GM20000 (cell line): ENCODE measurements around the gene FBXW7.

Experiments
- DNase-seq: peaks from one replicate; pipeline ENCODE4 v3.0.0; 2012; ENCODE audit warnings: low spot score
- TF ChIP-seq, protein P1 (sequence below): IDR thresholded peaks from 2 replicates; pipeline ENCODE4 v1.5.1; 2012; ENCODE audit warnings: mild to moderate bottlenecking, control low read depth; ENCODE audit errors: extremely low read depth, missing control alignments

FBXW7 gene

GRCh38 chr4:152524427-152524826, 11.5 kb downstream of the FBXW7 start:
- TF ChIP-seq, protein P1, sequence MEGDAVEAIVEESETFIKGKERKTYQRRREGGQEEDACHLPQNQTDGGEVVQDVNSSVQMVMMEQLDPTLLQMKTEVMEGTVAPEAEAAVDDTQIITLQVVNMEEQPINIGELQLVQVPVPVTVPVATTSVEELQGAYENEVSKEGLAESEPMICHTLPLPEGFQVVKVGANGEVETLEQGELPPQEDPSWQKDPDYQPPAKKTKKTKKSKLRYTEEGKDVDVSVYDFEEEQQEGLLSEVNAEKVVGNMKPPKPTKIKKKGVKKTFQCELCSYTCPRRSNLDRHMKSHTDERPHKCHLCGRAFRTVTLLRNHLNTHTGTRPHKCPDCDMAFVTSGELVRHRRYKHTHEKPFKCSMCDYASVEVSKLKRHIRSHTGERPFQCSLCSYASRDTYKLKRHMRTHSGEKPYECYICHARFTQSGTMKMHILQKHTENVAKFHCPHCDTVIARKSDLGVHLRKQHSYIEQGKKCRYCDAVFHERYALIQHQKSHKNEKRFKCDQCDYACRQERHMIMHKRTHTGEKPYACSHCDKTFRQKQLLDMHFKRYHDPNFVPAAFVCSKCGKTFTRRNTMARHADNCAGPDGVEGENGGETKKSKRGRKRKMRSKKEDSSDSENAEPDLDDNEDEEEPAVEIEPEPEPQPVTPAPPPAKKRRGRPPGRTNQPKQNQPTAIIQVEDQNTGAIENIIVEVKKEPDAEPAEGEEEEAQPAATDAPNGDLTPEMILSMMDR: no peak
- DNase-seq: no peak

DNA sequence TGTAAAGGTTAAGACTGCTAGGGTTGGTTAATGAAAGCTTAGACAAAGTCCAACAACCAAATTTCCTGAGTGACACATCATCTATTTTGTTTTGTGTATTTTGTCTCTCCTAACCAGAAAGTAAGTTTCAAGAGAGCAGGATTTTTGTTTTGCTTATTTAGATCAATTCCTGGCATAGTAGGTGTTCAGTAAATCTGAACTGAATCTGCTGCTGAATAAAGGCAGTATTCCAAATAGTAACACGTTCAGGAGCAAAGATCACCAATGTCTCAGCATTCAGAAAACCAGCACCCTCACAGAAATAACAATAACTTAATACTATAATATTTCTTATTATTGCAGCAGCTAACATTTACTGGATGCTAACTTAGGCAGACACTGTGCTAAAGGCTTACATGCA, 12.2 kb downstream of the FBXW7 start:
- TF ChIP-seq, protein P1: no peak
- no peak for DNase-seq

DNA sequence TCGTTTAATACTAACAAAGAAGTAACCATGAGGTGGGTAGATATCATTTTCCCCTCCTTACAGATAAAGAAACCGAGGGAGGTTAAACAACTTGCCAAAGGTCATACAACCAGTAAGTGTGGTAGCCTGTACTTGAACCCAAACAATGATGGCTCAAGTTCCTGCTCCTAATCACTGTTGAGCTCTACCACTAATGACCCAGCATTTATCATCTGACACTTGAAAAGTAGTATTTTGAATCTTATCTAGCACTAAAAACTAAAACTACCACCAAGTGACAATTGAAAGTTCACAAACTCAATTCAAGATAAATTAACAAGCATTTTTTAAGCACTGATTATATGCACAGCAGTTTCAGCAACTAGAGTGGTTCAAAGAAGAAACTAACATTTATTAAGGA, 13.1 kb downstream of the FBXW7 start:
- TF ChIP-seq, protein P1: no peak
- no peak for DNase-seq

- DNase-seq: no peak
- TF ChIP-seq, protein P1: no peak
Observed at GRCh38 chr4:152522245-152522644, 13.6 kb downstream of the FBXW7 start.

GRCh38 chr4:152516156-152516555, 19.7 kb downstream of the FBXW7 start:
- no peak for DNase-seq
- TF ChIP-seq, protein P1: no peak

GRCh38 chr4:152515678-152516077, 20.2 kb downstream of the FBXW7 start:
- TF ChIP-seq, protein P1: no peak
- no peak for DNase-seq

GRCh38 chr4:152514356-152514755, 21.5 kb downstream of the FBXW7 start:
- no peak for DNase-seq
- TF ChIP-seq, protein P1: no peak
